Trophoblast cell (in vitro differentiated cells and primary cell): ENCODE measurements around the gene SLC26A9.
"Not testable (repeated sequence)": the region's sequence is repeated elsewhere in the genome, so short reads cannot be mapped to it uniquely, and the experiment has no call there.

Experiments used
- DNase-seq, 2 donors: peaks; one replicate each; pipeline ENCODE4 v3.0.0-alpha.2; 2016
- H2AFZ ChIP-seq: 2 replicates; pipeline ENCODE4 v1.6.1; 2013; ENCODE audit warnings: low read length, moderate library complexity, mild to moderate bottlenecking; ENCODE audit not compliant: insufficient read depth, poor library complexity
- H2AK5ac ChIP-seq: 2 replicates; pipeline ENCODE4 v1.6.1; 2013; ENCODE audit warnings: mild to moderate bottlenecking, low read length
- H2BK120ac ChIP-seq: 2 replicates; pipeline ENCODE4 v1.6.1; 2013; ENCODE audit warnings: low read length, mild to moderate bottlenecking, moderate library complexity; ENCODE audit not compliant: insufficient read depth, poor library complexity
- H2BK12ac ChIP-seq: 2 replicates; pipeline ENCODE4 v1.6.1; 2013; ENCODE audit warnings: mild to moderate bottlenecking, low read length, moderate library complexity
- H2BK5ac ChIP-seq: 2 replicates; pipeline ENCODE4 v1.6.1; 2013; ENCODE audit warnings: low read length, low read depth, moderate library complexity, mild to moderate bottlenecking; ENCODE audit not compliant: poor library complexity
- H3K14ac ChIP-seq: 2 replicates; pipeline ENCODE4 v1.6.1; 2013; ENCODE audit warnings: mild to moderate bottlenecking, low read length
- H3K18ac ChIP-seq: 2 replicates; pipeline ENCODE4 v1.6.1; 2013; ENCODE audit warnings: mild to moderate bottlenecking, low read length
- H3K23ac ChIP-seq: 2 replicates; pipeline ENCODE4 v1.6.1; 2013; ENCODE audit warnings: low read length
- H3K27ac ChIP-seq: 2 replicates; pipeline ENCODE4 v1.5.1; 2013; ENCODE audit warnings: low read depth, mild to moderate bottlenecking, inconsistent platforms, low read length, moderate library complexity
- H3K27me3 ChIP-seq: 2 replicates; pipeline ENCODE4 v1.6.1; 2013; ENCODE audit warnings: inconsistent platforms, mild to moderate bottlenecking, low read length, moderate library complexity; ENCODE audit not compliant: insufficient read depth
- H3K36me3 ChIP-seq, 2 experiments: 1 replicate in 1 of 2; 2 replicates in 1 of 2; pipeline ENCODE4 v1.6.1; 2013; ENCODE audit warnings: low read length in 2 of 2, mild to moderate bottlenecking in 2 of 2, moderate library complexity in 1 of 2; ENCODE audit not compliant: insufficient read depth in 2 of 2, control insufficient read depth in 1 of 2
- H3K4ac ChIP-seq: 2 replicates; pipeline ENCODE4 v1.6.1; 2013; ENCODE audit warnings: low read depth, mild to moderate bottlenecking, low read length, moderate library complexity
- H3K4me1 ChIP-seq, 2 experiments: 1 replicate in 1 of 2; 2 replicates in 1 of 2; pipeline ENCODE4 v1.6.1; 2013; ENCODE audit warnings: low read length in 2 of 2, mild to moderate bottlenecking in 2 of 2, moderate library complexity in 1 of 2; ENCODE audit not compliant: insufficient read depth in 2 of 2, control insufficient read depth in 1 of 2
- H3K4me2 ChIP-seq: 2 replicates; pipeline ENCODE4 v1.6.1; 2013; ENCODE audit warnings: inconsistent platforms, mild to moderate bottlenecking, low read length, moderate library complexity
- H3K4me3 ChIP-seq: 2 replicates; pipeline ENCODE4 v1.5.1; 2013; ENCODE audit warnings: mild to moderate bottlenecking, low read depth, low read length, inconsistent platforms
- H3K79me1 ChIP-seq: one replicate; pipeline ENCODE4 v1.6.1; 2013; ENCODE audit warnings: low read length
- H3K79me2 ChIP-seq: 2 replicates; pipeline ENCODE4 v1.6.1; 2013; ENCODE audit warnings: low read length, mild to moderate bottlenecking; ENCODE audit not compliant: control insufficient read depth, insufficient read depth, poor library complexity
- H3K9ac ChIP-seq: 2 replicates; pipeline ENCODE4 v1.6.1; 2013; ENCODE audit warnings: mild to moderate bottlenecking, low read length
- H3K9me3 ChIP-seq: 2 replicates; pipeline ENCODE4 v1.6.1; 2013; ENCODE audit warnings: low read depth, mild to moderate bottlenecking, control low read depth, inconsistent platforms, low read length; ENCODE audit not compliant: insufficient read depth
- H4K12ac ChIP-seq: 2 replicates; pipeline ENCODE4 v1.6.1; 2013; ENCODE audit warnings: low read depth, mild to moderate bottlenecking, low read length, moderate library complexity
- H4K8ac ChIP-seq: 2 replicates; pipeline ENCODE4 v1.6.1; 2013; ENCODE audit warnings: low read depth, mild to moderate bottlenecking, low read length, moderate library complexity
- H4K91ac ChIP-seq: one replicate; pipeline ENCODE4 v1.6.1; 2013; ENCODE audit warnings: low read depth, mild to moderate bottlenecking, low read length, moderate library complexity
- WGBS: extraction: QIAGEN DNeasy Blood & Tissue Kit; methylation state at CpG from one replicate; pipeline ENCODE4 v1.1.7; 2013; ENCODE audit warnings: missing lambda C conversion rate; ENCODE audit not compliant: insufficient read length, insufficient coverage; ENCODE audit errors: extremely low coverage; 5-methylcytosine and 5-hydroxymethylcytosine counted together

Gene SLC26A9

DNA sequence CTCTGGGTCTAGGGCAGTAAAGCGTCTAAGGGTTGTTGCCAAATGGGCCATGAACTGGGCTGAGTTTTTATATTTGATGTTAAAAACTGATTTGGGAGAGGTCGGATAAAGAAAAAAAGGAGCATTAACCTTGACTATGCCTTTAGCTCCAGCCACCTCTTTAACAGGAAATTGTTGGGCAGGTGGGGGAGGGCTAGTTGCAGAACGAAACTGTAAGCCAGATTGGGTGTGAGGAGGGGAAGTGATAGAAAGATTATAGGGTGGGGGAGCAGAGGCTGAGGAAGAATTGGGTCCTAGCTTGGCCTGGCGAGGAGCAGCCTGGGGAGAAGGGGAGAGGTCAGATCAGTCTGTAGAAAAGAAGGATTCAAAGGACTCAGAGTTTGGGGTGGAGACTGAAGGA lies 54.2 kb downstream of the SLC26A9 start:
- H3K4ac ChIP-seq, H4K12ac ChIP-seq, H3K18ac ChIP-seq, H3K4me2 ChIP-seq, H3K9me3 ChIP-seq, H3K4me3 ChIP-seq, H3K36me3 ChIP-seq, DNase-seq, H3K27ac ChIP-seq, H3K27me3 ChIP-seq, H3K79me2 ChIP-seq, H3K4me1 ChIP-seq, H3K14ac ChIP-seq, H3K79me1 ChIP-seq, H2AK5ac ChIP-seq, H3K9ac ChIP-seq, H4K8ac ChIP-seq, H2AFZ ChIP-seq, H3K23ac ChIP-seq: not testable (repeated sequence)
- 100% methylated on average over 1 of the region's 4 CpGs for WGBS
- H2BK12ac ChIP-seq, result peak overlapping the region; percentile 30
- H2BK5ac ChIP-seq, result peak overlapping the region; percentile 19
- H4K91ac ChIP-seq, result peak overlapping the region; percentile 13
- H2BK120ac ChIP-seq, result peak overlapping the region; percentile 59

DNA sequence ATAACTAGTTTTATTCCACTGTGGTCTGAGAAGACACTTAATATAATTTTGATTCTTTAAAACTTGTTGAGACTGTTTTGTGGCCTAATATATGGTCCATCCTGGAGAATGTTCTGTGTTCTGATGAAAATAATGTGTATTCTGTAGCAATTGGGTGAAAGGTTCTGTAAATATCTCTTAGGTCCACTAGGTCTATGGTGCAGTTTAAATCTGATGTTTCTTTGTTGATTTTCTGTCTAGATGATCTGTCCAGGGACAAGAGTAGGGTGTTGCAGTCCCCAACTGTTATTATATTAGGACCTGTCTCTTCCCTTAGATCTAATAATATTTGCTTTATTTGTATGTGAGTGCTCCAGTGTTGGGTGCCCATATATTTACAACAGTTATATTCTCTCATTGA lies 59.5 kb downstream of the SLC26A9 start:
- Histone ChIP-seq H3K36me3 (no peaks in the 10 kb centered on the region), H2AFZ (no peak overlapping the region), H3K79me2 (no peaks in the 10 kb centered on the region), H2AK5ac (no peak overlapping the region), H3K4me1 (peaks cover 6 to 8% of the 10 kb centered on the region in 2 experiments), H2BK12ac (no peak overlapping the region), H4K12ac (no peak overlapping the region), H3K27me3 (no peaks in the 10 kb centered on the region), H2BK120ac (no peak overlapping the region), H3K27ac (no peak overlapping the region), H2BK5ac (no peak overlapping the region), H3K4me2 (no peak overlapping the region), H3K79me1 (no peaks in the 10 kb centered on the region), H3K4me3 (no peak overlapping the region), H3K4ac (no peak overlapping the region), H3K18ac (no peak overlapping the region), H4K91ac (no peak overlapping the region), H3K14ac (no peak overlapping the region), H3K23ac (no peak overlapping the region), H3K9me3 (peaks cover 2% of the 10 kb centered on the region), H4K8ac (no peak overlapping the region), H3K9ac (no peak overlapping the region)
- DNase-seq, result no peak

DNA sequence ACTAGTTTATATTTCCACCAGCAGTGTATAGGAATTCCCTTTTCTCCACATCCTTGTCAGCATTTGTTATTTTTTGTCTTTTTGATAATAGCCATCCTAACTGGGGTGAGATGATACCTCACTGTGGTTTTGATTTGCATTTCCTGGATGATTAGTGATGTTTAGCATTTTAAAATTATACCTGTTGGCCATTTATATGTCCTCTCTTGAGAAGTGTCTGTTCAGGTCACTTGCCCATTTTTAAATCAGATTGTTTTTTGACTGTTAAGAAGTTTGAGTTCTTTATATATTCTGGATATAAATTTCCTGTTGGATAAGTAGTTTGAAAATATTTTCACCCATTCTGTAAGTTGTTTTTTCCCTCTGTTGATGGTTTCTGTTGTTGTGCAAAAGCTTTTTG lies 62.3 kb downstream of the SLC26A9 start:
- H3K4me3 ChIP-seq, result no peak overlapping the region
- H3K4ac ChIP-seq, result no peak overlapping the region
- no peaks in the 10 kb centered on the region for H3K79me2 ChIP-seq
- no peak overlapping the region for H4K8ac ChIP-seq
- no peak overlapping the region for H2BK120ac ChIP-seq
- H3K36me3 ChIP-seq, result no peaks in the 10 kb centered on the region
- H2BK12ac ChIP-seq, result no peak overlapping the region
- no peak overlapping the region for H4K91ac ChIP-seq
- peaks cover 6% of the 10 kb centered on the region in 2 experiments for H3K4me1 ChIP-seq
- no peak overlapping the region for H3K4me2 ChIP-seq
- H3K9ac ChIP-seq, result no peak overlapping the region
- no peak overlapping the region for H2BK5ac ChIP-seq
- no peaks in the 10 kb centered on the region for H3K27me3 ChIP-seq
- H3K79me1 ChIP-seq, result no peaks in the 10 kb centered on the region
- H3K27ac ChIP-seq, result no peak overlapping the region
- no peak overlapping the region for H3K23ac ChIP-seq
- H3K9me3 ChIP-seq, result peaks cover 2% of the 10 kb centered on the region
- no peak overlapping the region for H4K12ac ChIP-seq
- H3K14ac ChIP-seq, result no peak overlapping the region
- H2AFZ ChIP-seq, result no peak overlapping the region
- H3K18ac ChIP-seq, result no peak overlapping the region
- no peak for DNase-seq
- H2AK5ac ChIP-seq, result no peak overlapping the region

DNA sequence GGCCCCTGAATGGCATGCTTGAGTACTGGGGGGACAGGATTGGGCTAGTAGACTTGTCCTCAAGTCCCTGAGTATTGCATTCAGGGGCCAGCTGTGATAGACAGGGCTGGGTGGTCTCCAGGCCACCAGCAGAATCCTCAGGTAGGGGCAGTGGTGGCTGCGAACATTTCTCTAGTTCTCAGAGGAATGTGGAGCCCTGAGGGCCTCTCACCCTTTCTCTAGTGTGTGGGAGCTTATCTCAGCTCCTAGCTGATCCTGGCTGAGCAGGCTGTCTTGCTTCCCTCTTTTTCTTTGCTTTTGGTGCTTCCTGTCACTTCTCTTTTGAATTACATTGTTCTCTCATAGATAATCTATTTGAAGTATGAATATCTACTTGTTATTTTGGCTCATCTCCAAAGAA lies 63.3 kb downstream of the SLC26A9 start:
- H3K9ac ChIP-seq, result no peak overlapping the region
- no peak overlapping the region for H3K4me3 ChIP-seq
- H3K27ac ChIP-seq, result no peak overlapping the region
- H3K79me1 ChIP-seq, result no peaks in the 10 kb centered on the region
- H2AFZ ChIP-seq, result no peak overlapping the region
- H4K8ac ChIP-seq, result no peak overlapping the region
- H4K12ac ChIP-seq, result no peak overlapping the region
- H3K36me3 ChIP-seq, result no peaks in the 10 kb centered on the region
- no peak overlapping the region for H3K18ac ChIP-seq
- peaks cover 6% of the 10 kb centered on the region in 2 experiments for H3K4me1 ChIP-seq
- no peak overlapping the region for H4K91ac ChIP-seq
- H2BK12ac ChIP-seq, result no peak overlapping the region
- H3K4me2 ChIP-seq, result no peak overlapping the region
- H3K9me3 ChIP-seq, result peaks cover 2% of the 10 kb centered on the region
- H3K23ac ChIP-seq, result no peak overlapping the region
- H3K27me3 ChIP-seq, result no peaks in the 10 kb centered on the region
- H2BK120ac ChIP-seq, result no peak overlapping the region
- no peak overlapping the region for H2BK5ac ChIP-seq
- peak; percentile 17 to 52 for DNase-seq
- H3K14ac ChIP-seq, result no peak overlapping the region
- no peak overlapping the region for H2AK5ac ChIP-seq
- WGBS, result no CpG with 5 or more reads among the region's 1 CpG
- no peaks in the 10 kb centered on the region for H3K79me2 ChIP-seq
- no peak overlapping the region for H3K4ac ChIP-seq

DNA sequence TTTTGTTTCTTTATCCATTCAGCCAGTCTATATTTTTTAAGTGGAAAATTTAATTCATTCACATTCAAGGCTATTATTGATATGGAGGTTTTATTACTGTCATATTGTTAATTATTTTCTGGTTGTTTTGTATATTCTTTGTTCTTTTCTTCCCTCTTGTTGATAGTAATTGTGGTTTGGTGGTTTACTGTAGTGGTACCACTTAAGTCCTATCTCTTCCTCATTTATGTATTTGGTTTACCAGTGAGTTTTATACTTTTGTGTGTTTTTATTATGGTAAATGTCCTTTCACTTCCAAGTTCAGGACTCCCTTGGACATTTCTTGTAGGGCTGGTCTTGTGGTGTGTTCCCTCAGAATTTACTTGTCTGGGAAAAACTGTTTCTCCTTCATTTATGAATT lies 65.2 kb downstream of the SLC26A9 start:
- Histone ChIP-seq H4K91ac (no peak overlapping the region), H4K8ac (no peak overlapping the region), H3K4me2 (no peak overlapping the region), H3K79me1 (no peaks in the 10 kb centered on the region), H3K27me3 (no peaks in the 10 kb centered on the region), H4K12ac (no peak overlapping the region), H2AFZ (no peak overlapping the region), H3K4me3 (no peak overlapping the region), H3K23ac (no peak overlapping the region), H3K18ac (no peak overlapping the region), H3K4ac (no peak overlapping the region), H2BK120ac (no peak overlapping the region), H3K36me3 (no peaks in the 10 kb centered on the region), H2AK5ac (no peak overlapping the region), H3K79me2 (no peaks in the 10 kb centered on the region), H3K27ac (no peak overlapping the region), H3K14ac (no peak overlapping the region), H3K9me3 (peaks cover 2% of the 10 kb centered on the region), H3K9ac (no peak overlapping the region), H2BK12ac (no peak overlapping the region), H3K4me1 (peaks cover 6% of the 10 kb centered on the region in 2 experiments), H2BK5ac (no peak overlapping the region)
- DNase-seq, result no peak
